GM19238 (cell line): ENCODE measurements around the gene FOXJ3.

Experiments
- DNase-seq: peaks from one replicate; pipeline ENCODE4 v3.0.0; 2011; ENCODE audit warnings: low spot score; ENCODE audit not compliant: insufficient read length

FOXJ3 gene

DNA sequence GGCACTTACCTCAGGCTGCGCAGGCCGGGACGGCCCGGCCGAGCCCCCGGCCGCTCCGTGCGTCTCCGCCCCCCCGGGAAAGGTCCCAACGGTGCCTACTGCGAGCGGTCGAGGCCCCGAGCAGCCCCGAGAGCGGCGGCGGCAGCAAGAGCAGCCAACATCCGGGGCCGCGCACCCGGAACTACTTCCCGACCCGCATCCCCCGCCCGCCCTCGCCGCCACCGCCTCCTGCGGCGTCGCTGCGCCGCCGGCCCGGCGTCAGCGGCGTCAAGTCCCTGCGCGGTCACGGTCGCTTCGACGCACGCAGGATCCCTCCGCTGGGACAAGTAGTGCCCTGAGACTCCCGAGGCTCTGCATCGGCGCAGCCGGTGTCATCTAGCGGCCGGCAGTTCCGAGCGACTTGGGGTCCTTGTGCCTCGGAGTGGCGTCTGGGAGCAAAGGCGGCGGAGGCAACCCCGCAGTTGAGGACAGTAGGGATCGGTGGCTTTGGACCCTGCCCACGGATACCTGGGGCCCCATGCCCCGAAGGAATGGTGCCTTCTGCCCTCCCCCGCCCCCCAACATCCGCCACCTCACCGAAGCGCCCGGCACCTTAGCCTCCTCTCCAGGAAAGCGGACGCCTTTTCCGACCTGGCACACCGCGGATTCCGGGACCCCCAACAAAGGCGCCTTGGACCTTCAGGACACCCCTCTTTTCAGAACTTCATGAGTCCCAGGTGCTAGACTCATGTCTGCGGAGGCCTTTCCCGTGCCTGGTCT, at the start of gene FOXJ3:
FOXJ3 (minus strand) TSS at position 186 of the 759 bp plus-strand sequence. CDS start 24,142 bp downstream, outside the sequence.
- DNase-seq, result peak; percentile 84

DNA sequence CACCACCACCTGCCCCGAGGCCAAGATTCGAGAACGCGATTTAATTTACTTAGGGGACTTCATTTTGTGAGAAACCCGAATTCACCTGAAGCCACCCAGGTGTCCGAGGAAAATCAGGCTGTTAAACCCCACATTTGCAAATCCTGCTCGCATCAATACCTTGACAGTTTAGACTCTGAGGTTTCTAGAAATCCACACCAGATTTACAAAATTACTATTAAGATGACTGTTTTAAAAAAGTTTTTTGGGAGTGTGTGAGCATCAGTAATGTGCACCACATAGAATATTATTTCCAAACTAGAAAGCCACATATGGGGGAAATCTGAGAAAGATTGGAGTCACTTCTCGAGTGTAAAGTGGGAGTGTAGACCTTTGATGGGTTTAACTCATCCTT, 46.2 kb upstream of the FOXJ3 start:
- no peak for DNase-seq

DNA sequence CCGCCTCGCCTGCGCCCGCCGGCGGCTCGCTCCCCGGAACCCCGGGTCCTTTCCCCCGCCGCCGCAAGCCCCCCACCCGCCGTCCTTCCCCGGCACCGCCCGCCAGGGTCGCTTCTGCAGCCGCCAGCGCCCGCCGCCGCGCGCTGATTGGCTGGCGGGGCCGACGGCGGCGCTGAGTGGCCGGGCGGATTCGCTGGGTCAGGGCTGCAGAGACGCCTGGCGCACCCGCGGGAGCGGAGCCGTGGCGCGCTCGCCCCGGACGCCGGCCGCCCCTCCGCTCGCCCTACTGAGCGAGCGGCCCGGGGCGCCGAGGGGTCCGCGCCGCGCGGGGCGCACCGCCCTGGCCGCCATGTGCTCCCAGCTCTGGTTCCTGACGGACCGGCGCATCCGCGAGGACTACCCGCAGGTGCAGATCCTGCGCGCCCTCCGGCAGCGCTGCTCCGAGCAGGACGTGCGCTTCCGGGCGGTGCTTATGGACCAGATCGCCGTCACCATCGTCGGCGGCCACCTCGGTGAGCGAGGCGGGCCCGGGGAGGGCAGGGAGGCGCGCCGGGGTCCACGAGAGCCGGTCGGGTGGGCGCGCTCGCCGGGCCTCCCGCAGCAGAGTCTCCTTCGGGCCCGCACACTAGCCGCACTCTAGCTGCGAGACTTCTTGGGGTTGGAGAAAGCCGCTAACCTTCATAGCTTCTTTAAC, 45.7 kb upstream of the FOXJ3 start, which contains the start of gene RIMKLA:
RIMKLA (plus strand) TSS at position 207 of the 694 bp plus-strand sequence; CDS start at position 350, 143 bp downstream.
- DNase-seq, result peak; percentile 78

GRCh38 chr1:42379794-42380585, 45.0 kb upstream of the FOXJ3 start:
- DNase-seq, result peak; percentile 25

DNA sequence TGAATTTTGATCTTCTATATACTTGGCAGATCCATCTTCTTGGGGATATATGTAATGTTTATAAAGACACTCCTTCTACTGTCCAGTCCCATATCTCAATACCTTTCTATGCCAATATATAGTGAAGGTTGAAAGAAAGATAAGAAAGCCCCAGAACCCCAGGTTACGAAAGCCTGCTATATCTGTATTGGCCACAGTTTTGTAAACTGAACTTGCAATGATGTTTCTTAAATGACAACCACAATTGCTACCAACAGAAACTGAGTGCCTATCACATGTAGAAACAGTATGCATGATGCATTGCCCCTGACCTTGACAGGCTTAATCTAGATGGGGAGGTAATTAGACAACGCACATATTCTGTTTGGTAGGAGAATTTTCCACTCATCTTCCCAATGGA, 37.8 kb upstream of the FOXJ3 start:
- DNase-seq, result no peak

DNA sequence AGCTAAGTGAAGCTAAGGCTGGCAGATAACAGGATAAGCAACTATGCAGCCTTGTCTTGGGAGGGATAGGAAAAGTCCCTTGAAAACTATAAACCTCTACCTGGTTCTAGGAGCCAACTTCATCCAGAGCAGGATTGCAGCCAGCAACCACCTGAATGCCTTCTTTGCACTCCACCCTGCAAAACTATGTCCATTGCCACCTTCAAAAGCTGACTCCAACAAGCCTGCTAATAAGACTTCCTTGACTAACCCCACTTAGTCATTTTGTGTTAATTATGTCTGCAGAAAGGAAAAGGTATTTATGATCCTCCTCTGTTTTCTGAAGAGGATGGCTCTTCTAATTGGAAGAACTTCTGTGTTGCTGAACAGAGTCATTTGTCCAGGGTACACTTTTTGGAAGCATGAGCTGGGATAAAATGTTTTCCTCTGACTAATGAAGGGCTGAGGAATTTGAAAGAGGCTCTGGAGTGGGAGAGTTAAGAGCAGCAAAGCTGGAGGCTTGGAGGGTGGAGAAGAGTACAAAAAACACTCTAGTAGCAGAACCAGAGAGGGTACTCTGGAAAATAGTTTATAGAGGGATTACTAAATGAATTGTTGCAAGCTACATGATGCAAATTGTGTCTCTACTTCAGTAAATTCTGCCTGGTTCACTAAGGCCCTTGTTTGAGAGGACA, 36.0 kb upstream of the FOXJ3 start:
- no peak for DNase-seq

GRCh38 chr1:42369471-42369870, 34.4 kb upstream of the FOXJ3 start:
- DNase-seq, result no peak

DNA sequence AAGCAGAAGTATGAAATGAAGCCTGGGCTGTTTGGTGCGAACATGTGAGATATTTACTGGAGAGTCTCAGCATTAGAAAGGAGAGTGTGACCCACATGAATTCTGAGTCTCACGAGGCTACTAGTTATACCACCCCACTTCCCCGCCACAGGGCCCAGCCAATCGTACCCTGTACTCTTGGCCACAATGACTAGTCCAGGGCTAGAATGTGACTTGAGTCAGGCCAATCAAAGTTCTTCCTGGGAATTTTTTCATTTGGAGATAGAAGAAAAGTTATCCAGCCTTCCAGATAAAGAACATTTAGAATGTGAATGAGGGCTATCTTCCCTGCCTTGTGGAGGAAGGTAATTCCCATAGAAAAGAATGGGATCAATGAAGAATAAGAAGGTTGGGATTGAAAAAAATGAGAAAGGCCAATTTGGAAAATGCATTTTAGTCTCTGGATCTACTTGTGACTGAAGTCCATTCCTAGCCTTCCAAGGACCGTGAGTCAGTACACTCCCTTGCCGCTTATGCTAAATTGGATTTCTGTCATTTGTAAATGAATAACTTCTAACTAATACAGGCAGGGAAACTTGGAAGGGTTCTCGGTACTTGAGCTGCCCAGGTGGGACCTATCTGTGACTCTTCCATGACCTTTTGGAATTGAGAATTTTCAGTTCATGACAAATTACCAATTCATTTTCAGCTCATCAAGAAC, 33.2 kb upstream of the FOXJ3 start:
- DNase-seq, result no peak

DNA sequence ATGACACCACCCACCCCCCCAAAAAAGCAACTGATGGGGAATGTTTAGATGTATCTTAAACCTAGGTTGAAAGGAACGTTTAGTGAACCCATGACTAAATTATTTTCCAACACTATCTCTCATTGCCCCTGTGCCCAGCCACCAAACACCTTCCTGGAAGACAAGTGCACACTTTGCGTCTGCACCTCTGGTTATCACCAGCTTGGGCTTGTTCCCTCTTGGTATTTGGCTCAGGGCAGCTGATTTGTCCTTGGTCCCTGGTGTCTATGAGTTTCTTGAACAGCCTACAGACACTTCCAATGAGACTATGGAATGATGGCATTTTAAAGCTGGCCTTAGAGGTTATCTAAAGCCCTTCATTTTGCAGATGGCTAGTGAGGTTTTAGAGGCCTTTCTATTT, 30.1 kb upstream of the FOXJ3 start:
- no peak for DNase-seq

DNA sequence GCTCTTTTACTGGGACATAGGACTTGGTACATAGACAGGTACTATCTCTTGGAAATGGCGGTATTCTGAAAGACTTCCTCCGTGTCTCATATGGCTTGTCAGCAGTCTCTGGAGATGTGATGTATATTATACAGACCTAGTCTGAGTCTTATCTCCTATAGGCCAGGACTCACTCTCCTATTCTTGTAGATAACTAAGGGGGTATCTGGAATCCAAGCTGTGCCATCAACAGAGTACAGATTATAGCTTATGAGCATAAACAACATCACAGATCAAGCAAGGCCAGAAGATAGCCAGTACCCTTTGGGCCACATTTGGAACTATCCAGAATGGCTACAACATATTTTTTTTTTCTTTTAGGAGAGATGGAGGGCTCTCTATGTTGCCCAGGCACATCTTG, 29.5 kb upstream of the FOXJ3 start:
- DNase-seq, result no peak

- no peak for DNase-seq
Measured at GRCh38 chr1:42364089-42364488, 29.1 kb upstream of the FOXJ3 start.

DNA sequence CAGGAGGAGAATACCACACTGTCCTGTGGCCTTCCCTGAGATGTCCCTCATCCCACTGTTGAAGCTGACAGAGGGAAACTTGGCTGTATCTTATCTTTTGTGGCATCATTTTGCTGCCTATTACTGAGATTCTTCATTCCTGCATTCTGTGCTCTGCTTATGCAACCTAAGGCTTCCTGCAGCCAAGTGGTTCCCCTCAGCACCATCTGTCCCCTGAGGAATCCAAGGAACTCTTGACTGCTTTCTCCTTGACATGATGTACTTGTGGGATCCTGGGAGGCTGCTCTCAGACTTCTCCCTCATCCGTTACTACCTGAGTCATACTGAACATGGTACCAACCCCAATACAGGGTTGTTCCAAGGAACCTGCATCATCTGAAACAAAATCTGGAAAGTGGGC, 24.4 kb upstream of the FOXJ3 start:
- no peak for DNase-seq

DNA sequence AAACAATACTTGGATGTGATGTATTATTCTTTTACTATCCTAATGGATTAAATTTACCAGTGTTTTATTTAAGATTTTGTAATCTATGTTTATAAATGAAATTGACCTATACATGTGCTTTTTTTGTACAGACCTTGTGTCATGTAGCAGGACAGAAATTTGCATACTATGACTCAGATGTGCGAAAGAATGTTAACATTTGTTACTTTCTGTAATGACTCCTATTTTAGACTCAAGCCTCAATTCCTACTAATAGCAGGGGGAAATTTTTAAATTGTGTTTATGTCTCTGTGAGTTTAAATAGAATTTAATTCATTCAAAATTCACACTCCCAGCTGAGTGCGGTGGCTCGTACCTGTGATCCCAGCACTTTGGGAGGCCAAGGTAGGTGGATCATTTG, 23.8 kb upstream of the FOXJ3 start:
- DNase-seq, result no peak

DNA sequence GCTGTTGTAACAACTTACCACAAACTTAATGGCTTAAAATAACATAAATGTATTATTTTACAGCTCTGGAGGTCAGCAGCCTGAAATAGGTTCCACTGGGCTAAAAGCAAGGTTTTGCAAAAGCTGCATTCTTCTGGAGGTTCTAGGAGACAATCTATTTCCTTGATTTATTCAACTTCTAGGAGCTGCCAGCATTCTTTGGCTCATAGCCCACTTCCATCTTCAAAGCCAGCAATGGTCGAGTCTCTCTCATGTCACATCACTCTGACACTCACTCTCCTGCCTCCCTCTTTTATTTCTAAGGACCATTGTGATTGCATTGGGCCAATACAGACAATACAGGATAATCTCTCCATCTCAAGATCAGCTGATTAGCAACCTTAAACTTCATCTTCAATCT, 15.1 kb upstream of the FOXJ3 start:
- no peak for DNase-seq

- DNase-seq, result no peak
Measured at GRCh38 chr1:42348498-42348897, 13.5 kb upstream of the FOXJ3 start.

GRCh38 chr1:42343049-42343448, 8.0 kb upstream of the FOXJ3 start:
- DNase-seq, result no peak

- no peak for DNase-seq
Measured at GRCh38 chr1:42340901-42341300, 5.9 kb upstream of the FOXJ3 start.

DNA sequence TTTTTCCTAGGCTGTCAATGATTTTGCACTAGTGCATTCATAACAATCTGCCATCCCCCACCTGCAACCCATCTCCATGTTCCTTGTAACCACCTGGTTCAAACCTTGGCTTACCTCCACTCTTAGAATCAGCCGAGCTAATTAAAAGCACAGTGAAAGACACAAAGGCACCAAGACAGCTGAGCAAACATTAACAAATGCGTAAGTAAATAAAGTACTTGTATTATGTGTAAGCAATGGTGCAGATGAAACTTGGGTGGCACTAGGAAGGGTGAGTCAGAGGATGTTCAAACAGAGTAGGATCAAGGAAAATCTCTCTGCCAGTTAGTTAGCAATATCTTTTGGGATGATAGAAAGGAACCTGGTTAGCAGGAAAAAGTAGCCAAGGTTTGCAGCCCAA, 5.1 kb upstream of the FOXJ3 start:
- DNase-seq, result no peak

- DNase-seq, result no peak
Measured at GRCh38 chr1:42336978-42337377, 1.9 kb upstream of the FOXJ3 start.

- DNase-seq, result no peak
Measured at GRCh38 chr1:42335809-42336518, 929 bp upstream of the FOXJ3 start.
